Nephron progenitor cell (in vitro differentiated cells): ENCODE results near the gene MED12L.

ENCODE experiments used
- DNase-seq: peaks from one replicate; pipeline ENCODE4 v3.0.0; 2021
- H3K27ac Mint-ChIP-seq: 2 replicates; pipeline ENCODE4 v1.8.0; 2021; ENCODE audit warnings: mild to moderate bottlenecking, moderate library complexity, mixed read lengths
- H3K27me3 Mint-ChIP-seq: 2 replicates; pipeline ENCODE4 v1.8.0; 2021; ENCODE audit warnings: mild to moderate bottlenecking, low read depth, mixed read lengths; ENCODE audit not compliant: poor library complexity
- H3K36me3 Mint-ChIP-seq: 2 replicates; pipeline ENCODE4 v1.8.0; 2021; ENCODE audit warnings: low read depth, mixed read lengths
- H3K4me1 Mint-ChIP-seq: 2 replicates; pipeline ENCODE4 v1.8.0; 2021; ENCODE audit warnings: mixed read lengths
- H3K4me3 Mint-ChIP-seq: 2 replicates; pipeline ENCODE4 v1.8.0; 2021; ENCODE audit warnings: mild to moderate bottlenecking, moderate library complexity, mixed read lengths
- H3K9me3 Mint-ChIP-seq: 2 replicates; pipeline ENCODE4 v1.8.0; 2021; ENCODE audit warnings: mild to moderate bottlenecking, moderate library complexity, mixed read lengths
- CTCF ChIP-seq: fragments of 200-600 bp; sonication (generic); IDR thresholded peaks from 2 replicates; pipeline ENCODE4 v1.5.0; 2021; ENCODE audit warnings: antibody characterized with exemption

Gene MED12L

GRCh38 chr3:151195826-151196225, 110.4 kb downstream of the MED12L start:
- Mint-ChIP-seq H3K36me3 (peaks cover 48% of the 10 kb centered on the region), H3K4me1 (peaks cover 9% of the 10 kb centered on the region)
- DNase-seq = no peak

DNA sequence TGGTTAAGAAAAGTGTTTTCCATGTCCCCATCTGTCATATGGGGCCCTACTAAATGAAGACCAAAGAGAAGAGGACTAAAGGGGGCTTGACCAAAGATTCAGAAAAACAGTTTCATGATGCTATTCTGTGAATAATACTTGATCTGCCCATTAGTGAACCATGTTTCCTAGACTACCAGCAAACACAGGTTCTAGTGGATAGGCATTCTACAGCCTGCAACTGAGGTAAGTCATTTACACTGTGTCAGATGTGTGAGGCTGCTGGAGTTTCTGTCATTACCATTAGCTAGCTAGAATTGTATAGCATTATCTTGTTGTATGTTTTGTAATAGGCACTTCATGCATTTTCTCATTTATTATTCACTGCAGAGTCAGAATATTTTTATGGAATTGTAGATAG, 111.0 kb downstream of the MED12L start:
- Mint-ChIP-seq H3K4me3 (no peak overlapping the region), H3K36me3 (peaks cover 42% of the 10 kb centered on the region), H3K9me3 (no peaks in the 10 kb centered on the region), H3K27me3 (no peaks in the 10 kb centered on the region), H3K4me1 (peaks cover 9% of the 10 kb centered on the region), H3K27ac (no peak overlapping the region)
- DNase-seq = no peak
- no peak for TF ChIP-seq CTCF

More at GRCh38 chr3:151195826-151196225, 110.4 kb downstream of the MED12L start:
- TF ChIP-seq CTCF = no peak
- no peak overlapping the region for H3K4me3 Mint-ChIP-seq
- H3K9me3 Mint-ChIP-seq = no peaks in the 10 kb centered on the region
- no peak overlapping the region for H3K27ac Mint-ChIP-seq
- H3K27me3 Mint-ChIP-seq = no peaks in the 10 kb centered on the region

DNA sequence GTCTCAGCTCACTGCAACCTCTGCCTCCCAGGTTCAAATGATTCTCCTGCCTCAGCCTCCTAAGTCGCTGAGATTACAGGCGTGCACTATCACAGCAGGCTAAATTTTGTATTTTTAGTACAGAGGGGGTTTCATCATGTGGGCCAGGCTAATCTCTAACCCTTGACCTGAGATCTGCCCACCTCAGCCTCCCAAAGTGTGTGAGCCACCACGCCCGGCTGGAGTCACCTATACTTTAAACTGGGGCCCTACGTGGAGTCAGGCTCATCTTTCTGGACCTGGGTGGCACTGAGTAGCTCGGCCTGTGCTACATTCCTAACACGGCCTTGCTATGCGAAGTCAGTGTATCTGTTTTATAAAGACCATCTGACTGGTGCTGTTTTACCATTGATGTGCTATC, 111.8 kb downstream of the MED12L start:
- no peaks in the 10 kb centered on the region for H3K27me3 Mint-ChIP-seq
- H3K27ac Mint-ChIP-seq = no peak overlapping the region
- DNase-seq = no peak
- no peak overlapping the region for H3K4me3 Mint-ChIP-seq
- H3K36me3 Mint-ChIP-seq = peaks cover 40% of the 10 kb centered on the region
- H3K9me3 Mint-ChIP-seq = no peaks in the 10 kb centered on the region
- peaks cover 9% of the 10 kb centered on the region for H3K4me1 Mint-ChIP-seq
- no peak for TF ChIP-seq CTCF

DNA sequence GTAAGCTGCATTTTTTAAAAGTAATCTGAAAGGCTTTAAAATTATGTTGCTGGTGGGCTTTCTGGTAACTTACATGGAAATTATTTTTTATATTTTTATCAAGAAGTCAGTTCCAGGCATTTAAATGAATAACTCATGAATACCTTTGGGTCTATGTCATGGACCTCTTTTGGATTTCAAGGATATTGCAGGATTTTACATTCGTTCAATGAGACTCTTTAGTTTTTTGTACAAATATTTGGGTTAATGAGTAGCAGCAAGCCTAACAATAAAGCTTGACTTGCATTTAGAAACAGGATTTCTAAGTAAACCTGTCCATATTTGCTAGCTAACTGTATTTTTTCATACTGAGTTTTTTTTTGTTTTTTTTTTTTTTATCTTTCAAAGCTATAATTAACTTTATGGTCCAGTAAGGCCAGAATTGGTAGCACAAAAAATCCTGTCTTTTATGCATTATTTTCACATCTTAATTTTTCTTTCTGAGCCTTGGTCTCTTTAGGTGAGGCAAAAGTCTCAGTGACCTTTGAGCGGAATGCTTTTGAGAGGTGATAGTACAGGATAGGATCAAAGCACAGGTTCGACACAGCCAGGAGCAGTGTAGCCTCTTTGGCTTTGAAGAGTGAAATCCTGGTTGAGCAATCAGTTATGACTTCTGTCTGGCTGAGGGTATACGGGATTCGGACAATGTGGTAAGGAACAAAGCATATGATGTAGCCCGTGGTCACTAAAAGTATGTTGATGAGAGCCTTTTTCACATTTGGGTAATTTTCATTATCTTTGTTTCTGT, 112.7 kb downstream of the MED12L start:
- DNase-seq = no peak
- H3K27me3 Mint-ChIP-seq = no peaks in the 10 kb centered on the region
- peaks cover 30% of the 10 kb centered on the region for H3K36me3 Mint-ChIP-seq
- H3K9me3 Mint-ChIP-seq = no peaks in the 10 kb centered on the region
- no peak overlapping the region for H3K27ac Mint-ChIP-seq
- no peak overlapping the region for H3K4me3 Mint-ChIP-seq
- TF ChIP-seq CTCF = no peak
- peaks cover 9% of the 10 kb centered on the region for H3K4me1 Mint-ChIP-seq

DNA sequence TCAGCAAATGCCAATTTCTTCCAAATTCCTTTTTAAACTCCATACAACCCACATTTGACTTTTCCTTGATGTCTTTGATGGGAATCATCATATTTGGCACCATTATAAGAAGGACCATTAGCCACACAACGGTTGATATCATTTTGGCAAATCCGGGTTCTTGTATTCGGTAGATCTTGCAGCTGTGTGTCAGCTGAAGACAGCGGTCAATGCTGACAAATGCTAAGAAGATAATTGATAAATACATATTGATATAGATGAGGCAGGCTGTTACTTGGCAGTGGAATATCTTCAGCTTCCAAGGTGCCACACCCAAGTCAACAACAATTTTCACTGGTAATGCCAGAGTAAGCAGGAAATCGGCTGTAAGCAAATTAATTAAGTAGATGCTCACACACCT, 113.4 kb downstream of the MED12L start:
- H3K9me3 Mint-ChIP-seq = no peaks in the 10 kb centered on the region
- no peak for TF ChIP-seq CTCF
- H3K27ac Mint-ChIP-seq = no peak overlapping the region

More for the DNA sequence above, 113.4 kb downstream of the MED12L start:
- no peak for DNase-seq
- H3K27me3 Mint-ChIP-seq = no peaks in the 10 kb centered on the region
- H3K4me1 Mint-ChIP-seq = peaks cover 9% of the 10 kb centered on the region
- H3K4me3 Mint-ChIP-seq = no peak overlapping the region
- H3K36me3 Mint-ChIP-seq = peaks cover 25% of the 10 kb centered on the region
